Glomerular endothelial cell (primary cell): ENCODE measurements around the gene RAD51. TPM values are rescaled to one million over a fixed set of nuclear protein-coding genes. Genes with fewer than 3 reads are reported as not detected.

Experiments
- DNase-seq: peaks from one replicate; pipeline ENCODE4 v3.0.0-alpha.2; 2011; ENCODE audit warnings: low read depth, low spot score; ENCODE audit errors: extremely low read depth
- total RNA-seq: library from RNA; depleted of rRNA; stranded (reverse); fragments of >200 nt; gene quantifications from 2 replicates; pipeline ENCODE4 v1.2.3, GENCODE V29; 2015

Gene RAD51
- total RNA-seq, 1 donor from 2014 or later, result 4.7 TPM

- DNase-seq, result no peak
Measured at GRCh38 chr15:40776537-40777141, 81.7 kb downstream of the RAD51 start.

Other genes with a start within 250 kb of the RAD51 start
- 35.5 and 51.1 TPM in 2 replicates for gene CHST14, start 224.2 kb upstream of the RAD51 start, total RNA-seq
- gene CCDC32, start 130.1 kb upstream of the RAD51 start, total RNA-seq, result 26.9 and 44.0 TPM in 2 replicates
- gene RPUSD2, start 125.9 kb upstream of the RAD51 start, total RNA-seq, result 9.7 and 10.6 TPM in 2 replicates
- gene KNL1, start 100.9 kb upstream of the RAD51 start, total RNA-seq, result 4.2 and 10.8 TPM in 2 replicates
- 20.5 and 26.5 TPM in 2 replicates for gene RMDN3, start 60.1 kb downstream of the RAD51 start, total RNA-seq
- 2.2 and 3.7 TPM in 2 replicates for gene GCHFR, start 68.9 kb downstream of the RAD51 start, total RNA-seq
- not detected in 2 replicates for gene C15orf62, start 74.8 kb downstream of the RAD51 start, total RNA-seq
- gene ZFYVE19, start 111.9 kb downstream of the RAD51 start, total RNA-seq, result 25.7 and 26.0 TPM in 2 replicates
- 15.5 and 19.8 TPM in 2 replicates for gene DNAJC17, start 112.3 kb downstream of the RAD51 start, total RNA-seq
- not detected in 2 replicates for gene PPP1R14D, start 133.5 kb downstream of the RAD51 start, total RNA-seq
- gene SPINT1, start 148.9 kb downstream of the RAD51 start, total RNA-seq, result 8.0 and 20.9 TPM in 2 replicates
- 0.10 and 0.23 TPM in 2 replicates for gene RHOV, start 179.1 kb downstream of the RAD51 start, total RNA-seq
- gene VPS18, start 199.3 kb downstream of the RAD51 start, total RNA-seq, result 60.4 and 63.8 TPM in 2 replicates
- gene DLL4, start 234.2 kb downstream of the RAD51 start, total RNA-seq, result 91.1 and 213 TPM in 2 replicates